K562 (cell line): Measurements from ENCODE around the gene GCHFR. TPM values are rescaled to one million over a fixed set of nuclear protein-coding genes. Genes with fewer than 3 reads are reported as not detected.

Source experiments
- E2F6 ChIP-seq, 2 experiments: IDR thresholded peaks; 2 replicates each; pipeline ENCODE4 v1.6.1; 2011; ENCODE audit warnings: borderline replicate concordance in 1 of 2, control low read depth in 1 of 2, low read depth in 1 of 2, low read length in 1 of 2, mild to moderate bottlenecking in 1 of 2, mixed read lengths in 1 of 2, moderate library complexity in 1 of 2; ENCODE audit not compliant: insufficient read depth in 1 of 2, insufficient read length in 1 of 2, poor library complexity in 1 of 2, severe bottlenecking in 1 of 2; ENCODE audit errors: extremely low read depth in 1 of 2
- EGR1 ChIP-seq: fragments of 450-650 bp; conservative IDR thresholded peaks from 2 replicates; pipeline ENCODE4 v1.6.1; 2017; ENCODE audit warnings: mild to moderate bottlenecking
- FOXA3 ChIP-seq, 2 experiments: fragments of 450-650 bp in 1 of 2; sonication (generic) in 1 of 2; formaldehyde crosslinking; IDR thresholded peaks in 1 of 2; conservative IDR thresholded peaks in 1 of 2; 2 replicates each; pipeline versions ENCODE4 v1.4.0 to v1.8.0; 2020 to 2022; ENCODE audit warnings: mild to moderate bottlenecking in 2 of 2, missing genetic modification reagents in 1 of 2
- HIVEP1 ChIP-seq: fragments of 250-450 bp; sonication (Bioruptor Pico); IDR thresholded peaks from 2 replicates; pipeline ENCODE4 v1.4.0; 2020; ENCODE audit warnings: mild to moderate bottlenecking
- KAT8 ChIP-seq: fragments of 450-650 bp; IDR thresholded peaks from 2 replicates; pipeline ENCODE4 v1.6.1; 2016; ENCODE audit warnings: low read depth, mild to moderate bottlenecking
- MGA ChIP-seq: fragments of 450-650 bp; IDR thresholded peaks from 2 replicates; pipeline ENCODE4 v1.6.1; 2016; ENCODE audit warnings: mild to moderate bottlenecking, moderate library complexity
- MXI1 ChIP-seq: IDR thresholded peaks from 2 replicates; pipeline ENCODE4 v1.6.1; 2011; ENCODE audit warnings: low read depth, mild to moderate bottlenecking, improper control_type of control experiment, low read length
- NBN ChIP-seq: fragments of 450-650 bp; IDR thresholded peaks from 2 replicates; pipeline ENCODE4 v1.6.1; 2016; ENCODE audit warnings: low read depth, mild to moderate bottlenecking
- RBM39 ChIP-seq: fragments of 200-400 bp; formaldehyde crosslinking; optimal IDR thresholded peaks from 2 replicates; pipeline ENCODE3; 2018; ENCODE audit warnings: low read depth, low read length
- SMARCA4 ChIP-seq: fragments of 450-650 bp; IDR thresholded peaks from 2 replicates; pipeline ENCODE4 v1.6.1; 2016
- ZBTB17 ChIP-seq: fragments of 450-650 bp; formaldehyde crosslinking; IDR thresholded peaks from 2 replicates; pipeline ENCODE4 v1.4.0; 2020; ENCODE audit warnings: mild to moderate bottlenecking
- polyA plus RNA-seq, 8 experiments: library from polyadenylated mRNA; depleted of rRNA in 4 of 8; stranded (reverse) in 5 of 8; unstranded in 3 of 8; fragments of >200 nt; fragmentation: Nextera tagmentation in 2 of 8; fragmentation: Illumina TruSeq in 1 of 8; extraction: Ambion mirVana in 2 of 8; extraction: Trizol in 1 of 8; gene quantifications; 2 replicates each; pipeline versions ENCODE4 v1.2.1 to v1.2.3, GENCODE V29; 2011 to 2014; ENCODE audit warnings: inconsistent platforms in 1 of 8, missing spikeins in 1 of 8
- total RNA-seq, 7 experiments: library from RNA; depleted of rRNA in 6 of 7; stranded (reverse); fragments of >200 nt in 6 of 7; fragmentation: Illumina TruSeq in 2 of 7; extraction: Trizol in 2 of 7; gene quantifications; 2 replicates each; pipeline versions ENCODE4 v1.2.1 to v1.2.3, GENCODE V29; 2011 to 2021; ENCODE audit warnings: low replicate concordance in 1 of 7
- TF ChIP-seq, protein P1 (sequence below): IDR thresholded peaks from 2 replicates; pipeline ENCODE4 v1.6.1; 2011; ENCODE audit warnings: borderline replicate concordance, low read depth, mild to moderate bottlenecking, moderate library complexity, low read length; ENCODE audit not compliant: insufficient read depth, poor library complexity, severe bottlenecking

The GCHFR gene
- total and polyA plus RNA-seq, 9 of the 15 experiments (the other 6 are each of a cell fraction or from before 2014, with no cell fraction given), result 8.7 to 83.5 (median 20.8) TPM

- TF ChIP-seq KAT8, result no peak
- peak; percentile 79 for TF ChIP-seq EGR1
- TF ChIP-seq HIVEP1 (CRISPR knock-in tag), result no peak
- TF ChIP-seq ZBTB17 (CRISPR knock-in tag), result no peak
- no peak for TF ChIP-seq SMARCA4
- TF ChIP-seq E2F6 (IDR thresholded peaks at IDR 0.05; ENCODE audit: borderline replicate concordance in 1 of 2, extremely low read depth in 1 of 2, insufficient read depth in 1 of 2, insufficient read length in 1 of 2, low read depth in 1 of 2, low read length in 1 of 2, poor library complexity in 1 of 2, severe bottlenecking in 1 of 2), result peak; percentile 94 to 95
- TF ChIP-seq NBN, result no peak
- no peak for TF ChIP-seq RBM39
- TF ChIP-seq FOXA3 (CRISPR knock-in tag; conservative IDR thresholded peaks at IDR 0.05 in 1 of 2, IDR thresholded peaks at IDR 0.05 in 1 of 2), result 0 out of 4 replicates have a peak, but pooled peaks of 1 of the 2 experiments have one; percentile 32
- TF ChIP-seq MGA, result peak; percentile 85; the same call in 1 of the 2 replicates
- TF ChIP-seq, protein P1, sequence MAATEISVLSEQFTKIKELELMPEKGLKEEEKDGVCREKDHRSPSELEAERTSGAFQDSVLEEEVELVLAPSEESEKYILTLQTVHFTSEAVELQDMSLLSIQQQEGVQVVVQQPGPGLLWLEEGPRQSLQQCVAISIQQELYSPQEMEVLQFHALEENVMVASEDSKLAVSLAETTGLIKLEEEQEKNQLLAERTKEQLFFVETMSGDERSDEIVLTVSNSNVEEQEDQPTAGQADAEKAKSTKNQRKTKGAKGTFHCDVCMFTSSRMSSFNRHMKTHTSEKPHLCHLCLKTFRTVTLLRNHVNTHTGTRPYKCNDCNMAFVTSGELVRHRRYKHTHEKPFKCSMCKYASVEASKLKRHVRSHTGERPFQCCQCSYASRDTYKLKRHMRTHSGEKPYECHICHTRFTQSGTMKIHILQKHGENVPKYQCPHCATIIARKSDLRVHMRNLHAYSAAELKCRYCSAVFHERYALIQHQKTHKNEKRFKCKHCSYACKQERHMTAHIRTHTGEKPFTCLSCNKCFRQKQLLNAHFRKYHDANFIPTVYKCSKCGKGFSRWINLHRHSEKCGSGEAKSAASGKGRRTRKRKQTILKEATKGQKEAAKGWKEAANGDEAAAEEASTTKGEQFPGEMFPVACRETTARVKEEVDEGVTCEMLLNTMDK, result peak; percentile 93
- no peak for TF ChIP-seq MXI1
Observed at GRCh38 chr15:40763801-40764628, at the start of gene GCHFR (continued).
